NCI-H146 (cell line): ENCODE data around the gene TPX2.
"Not testable (repeated sequence)": the region's sequence is repeated elsewhere in the genome, so short reads cannot be mapped to it uniquely, and the experiment has no call there.

Experiments used
- DNase-seq: peaks from one replicate; lab custom pipeline; 2025; lab: John Stamatoyannopoulos, UW

The TPX2 gene

DNA sequence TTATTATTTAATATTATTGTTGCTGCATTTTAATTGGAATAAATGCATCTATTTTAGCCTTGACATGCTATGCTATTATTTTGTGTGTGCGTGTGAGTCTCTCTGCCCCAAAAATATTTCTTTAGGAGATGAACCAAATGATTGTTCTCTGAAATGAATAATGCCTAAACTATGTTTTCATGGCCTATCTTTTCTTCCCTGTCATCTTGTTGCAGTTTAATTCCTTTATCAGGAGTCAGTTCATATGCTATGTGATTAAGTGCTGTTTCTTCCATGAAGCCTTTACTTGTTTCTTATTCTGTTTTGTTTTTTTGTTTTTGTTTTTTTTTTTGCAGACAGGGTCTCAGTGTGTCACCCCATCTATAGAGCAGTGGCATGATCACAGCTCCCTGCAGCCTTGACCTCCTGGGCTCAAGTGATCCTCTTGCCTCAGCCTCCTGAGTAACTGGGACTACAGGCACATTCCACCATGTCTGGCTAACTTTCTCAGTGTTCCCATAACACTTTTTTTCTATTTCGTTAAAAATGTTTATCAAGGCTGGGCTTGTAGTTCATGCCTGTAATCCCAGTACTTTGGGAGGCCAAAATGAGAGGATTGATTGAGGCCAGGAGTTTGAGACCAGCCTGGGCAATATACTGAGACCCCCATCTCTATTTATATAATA, 25.7 kb downstream of the TPX2 start:
- DNase-seq: no peak

- no peak for DNase-seq
Measured at GRCh38 chr20:31767805-31768204, 28.7 kb downstream of the TPX2 start.

DNA sequence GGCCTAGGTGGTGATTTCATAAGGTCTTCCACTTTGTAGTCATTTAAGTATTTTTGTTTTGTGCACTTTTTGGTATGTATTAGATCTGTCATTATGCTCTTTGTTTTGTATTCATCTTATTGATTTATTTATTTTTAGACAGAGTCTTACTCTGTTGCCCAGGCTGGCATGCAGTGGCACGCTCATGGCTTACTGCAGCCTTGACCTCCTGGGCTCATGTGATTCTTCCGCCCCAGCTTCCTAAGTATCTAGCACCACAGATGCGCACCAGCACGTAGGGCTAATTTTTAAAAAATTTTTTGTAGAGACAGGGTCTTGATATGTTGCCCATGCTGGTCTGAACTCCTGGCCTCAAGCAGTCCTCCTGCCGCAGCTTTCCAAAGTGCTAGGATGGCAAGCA, 30.6 kb downstream of the TPX2 start:
- DNase-seq: no peak

GRCh38 chr20:31770243-31770642, 31.2 kb downstream of the TPX2 start:
- no peak for DNase-seq

GRCh38 chr20:31774408-31774807, 35.3 kb downstream of the TPX2 start:
- DNase-seq: no peak

DNA sequence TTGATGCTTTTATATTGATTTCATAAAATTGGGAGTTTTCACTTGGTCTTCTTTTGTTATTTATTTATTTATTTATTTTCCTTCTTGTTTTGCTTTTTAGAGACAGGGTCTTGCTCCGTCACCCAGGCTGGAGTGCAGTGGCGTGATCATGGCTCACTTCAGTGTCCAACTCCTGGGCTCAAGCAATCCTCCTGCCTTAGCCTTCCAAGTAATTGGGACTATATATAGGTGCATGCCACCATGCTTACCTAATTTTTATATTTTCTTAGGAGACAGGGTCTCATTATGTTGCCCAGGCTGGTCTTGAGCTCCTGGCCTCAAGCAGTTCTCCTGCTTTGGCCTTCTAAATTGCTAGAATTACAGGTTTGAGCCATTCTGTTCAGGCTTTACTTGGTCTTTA, 41.7 kb downstream of the TPX2 start:
- no peak for DNase-seq

DNA sequence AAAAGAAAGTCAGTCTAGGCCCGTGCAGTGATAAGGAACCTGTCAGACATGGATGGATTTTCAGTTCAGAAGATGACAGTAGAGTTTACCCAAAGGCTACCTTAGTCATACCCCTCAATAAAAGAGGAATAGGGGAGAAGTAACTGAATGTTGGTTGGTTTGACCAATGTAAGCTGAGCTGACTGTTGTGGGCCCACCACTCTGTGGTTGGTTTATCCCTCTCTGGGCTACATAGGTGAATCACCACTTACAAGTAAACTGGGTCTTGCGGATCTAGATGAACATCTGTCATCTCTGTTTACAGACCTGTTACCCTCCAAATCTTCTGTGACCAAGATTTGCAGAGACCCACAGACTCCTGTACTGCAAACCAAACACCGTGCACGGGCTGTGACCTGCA, 42.9 kb downstream of the TPX2 start:
- DNase-seq: no peak

- DNase-seq: no peak
Measured at GRCh38 chr20:31784354-31785044, 45.4 kb downstream of the TPX2 start.

DNA sequence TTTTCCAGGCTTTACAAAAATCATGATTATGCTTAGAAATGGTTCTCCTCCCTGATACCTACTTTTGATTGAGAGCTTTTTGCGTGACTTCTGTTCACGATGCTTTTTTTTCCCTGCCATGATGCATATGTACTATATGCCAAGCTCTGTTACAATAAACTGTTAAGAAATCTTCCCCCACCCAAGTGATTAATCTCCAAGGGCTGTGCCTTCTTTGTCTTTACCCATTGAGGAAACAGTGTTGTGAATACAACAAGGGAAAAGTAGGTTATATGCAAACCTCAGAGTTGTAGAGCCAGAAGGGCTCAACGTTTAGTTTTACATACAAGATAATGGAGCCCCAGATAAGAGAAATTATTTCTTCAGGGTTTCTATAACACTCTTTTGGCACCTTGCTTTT, 46.0 kb downstream of the TPX2 start:
- no peak for DNase-seq

DNA sequence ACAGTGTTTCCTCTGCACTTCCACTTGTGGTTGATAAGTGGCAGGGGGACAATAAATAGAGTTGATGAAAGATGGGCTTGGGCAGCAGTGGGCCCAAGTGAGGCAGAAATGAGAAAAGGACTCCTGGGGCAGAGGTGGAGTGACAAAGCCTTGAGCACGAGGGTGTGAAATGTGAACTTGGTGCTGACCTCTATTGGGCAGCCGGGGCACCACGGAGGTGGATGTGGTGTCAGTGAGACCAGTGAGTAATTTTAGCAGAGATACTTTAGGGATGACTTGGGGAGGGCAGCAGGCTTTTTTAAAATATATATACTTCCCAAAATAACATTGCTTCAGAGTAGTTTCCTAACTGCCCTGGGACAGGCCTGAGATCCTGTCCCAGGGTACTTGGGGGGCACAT, 49.5 kb downstream of the TPX2 start:
- DNase-seq: no peak

DNA sequence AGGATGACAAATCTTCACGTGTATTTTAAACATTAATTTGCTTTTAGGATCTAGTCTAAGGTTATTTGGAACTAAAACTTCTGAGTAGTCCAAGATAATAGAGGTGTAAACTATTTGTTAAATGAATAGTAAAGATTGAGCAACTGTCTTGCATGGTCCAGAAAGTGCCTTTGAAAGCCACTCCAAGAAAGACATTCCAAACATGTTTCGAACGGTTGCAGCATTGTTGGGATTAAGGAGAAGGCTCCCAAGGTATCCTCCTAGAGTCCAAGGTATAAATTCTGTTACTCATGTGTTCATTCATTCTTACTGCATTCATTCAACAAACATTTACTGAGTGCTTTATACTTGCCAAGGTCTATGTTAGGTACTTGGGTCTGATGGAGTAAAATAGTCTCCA, 51.3 kb downstream of the TPX2 start:
- no peak for DNase-seq

DNA sequence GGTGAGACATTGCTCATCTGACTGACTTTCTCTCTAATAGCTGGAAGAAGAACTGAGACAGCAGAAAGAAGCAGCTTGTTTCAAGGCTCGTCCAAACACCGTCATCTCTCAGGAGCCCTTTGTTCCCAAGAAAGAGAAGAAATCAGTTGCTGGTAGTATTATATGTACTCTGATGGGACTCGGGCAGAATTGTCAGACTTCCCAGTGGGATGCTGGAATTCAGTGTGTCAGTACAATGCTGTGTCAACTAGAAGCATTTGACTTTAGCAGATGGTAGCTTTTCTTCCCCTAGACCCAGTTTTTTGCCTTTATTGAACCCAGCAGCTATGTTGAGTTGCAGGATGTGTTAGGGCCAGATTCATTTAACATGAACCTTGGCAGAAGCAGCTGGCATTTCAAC, 58.3 kb downstream of the TPX2 start:
- DNase-seq: no peak

GRCh38 chr20:31801508-31801907, 62.4 kb downstream of the TPX2 start:
- no peak for DNase-seq

DNA sequence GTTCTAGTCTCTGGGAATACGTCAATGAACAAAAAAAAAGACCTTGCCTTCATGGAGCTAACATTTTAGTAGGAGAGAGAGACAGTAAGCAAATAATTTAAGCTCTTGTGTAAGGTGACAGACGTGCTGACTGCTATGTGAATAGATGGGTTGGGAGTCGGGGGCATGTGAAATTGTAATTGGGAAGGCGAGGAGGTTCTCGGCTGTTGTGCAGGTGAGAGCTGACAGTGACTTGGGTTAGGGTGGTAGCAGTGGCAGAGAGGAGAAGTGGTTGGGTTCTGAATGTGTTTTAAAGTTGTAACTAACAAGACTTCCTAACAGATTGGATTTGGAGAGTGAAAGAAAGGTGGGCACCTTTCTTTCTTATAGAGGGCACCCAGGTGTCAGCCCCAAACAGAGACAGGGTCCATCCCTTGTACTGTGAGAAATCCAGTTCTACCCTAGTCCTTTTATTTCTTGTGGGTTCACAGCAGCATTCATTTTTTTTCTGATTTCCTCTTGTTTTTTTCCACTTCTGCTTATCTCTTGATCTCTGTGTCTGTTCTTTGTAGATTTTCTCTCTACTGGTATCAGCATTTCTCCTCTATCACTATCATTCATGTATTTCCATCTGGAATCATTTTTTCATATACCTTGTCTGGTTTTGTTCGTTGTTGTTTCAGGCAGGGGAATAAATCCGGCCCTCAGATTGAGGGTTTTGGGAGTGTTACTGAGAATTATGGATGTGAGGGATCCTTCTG, 64.6 kb downstream of the TPX2 start:
- DNase-seq: no peak

GRCh38 chr20:31806564-31807355, 67.7 kb downstream of the TPX2 start:
- DNase-seq: no peak

- DNase-seq: no peak
Measured at GRCh38 chr20:31808481-31808880, 69.4 kb downstream of the TPX2 start.

DNA sequence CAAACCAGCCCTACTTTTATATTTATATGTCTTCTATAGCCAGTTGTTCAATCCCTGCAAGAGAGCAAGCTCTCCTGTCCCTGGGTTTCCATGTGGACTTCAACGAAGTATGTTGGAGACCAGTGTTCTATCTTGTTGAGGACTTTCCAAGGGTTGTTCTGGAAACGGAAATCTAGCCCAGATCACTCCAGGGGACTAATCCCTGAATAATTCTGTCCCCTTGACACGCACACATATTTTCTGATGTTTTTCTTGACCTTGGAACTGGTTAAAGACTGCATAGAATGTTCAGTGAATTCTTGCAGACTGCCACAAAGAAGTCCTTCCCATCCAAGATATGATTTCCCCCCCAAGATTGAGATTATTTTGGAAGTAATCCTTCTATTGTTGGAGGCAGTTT, 70.6 kb downstream of the TPX2 start:
- no peak for DNase-seq

DNA sequence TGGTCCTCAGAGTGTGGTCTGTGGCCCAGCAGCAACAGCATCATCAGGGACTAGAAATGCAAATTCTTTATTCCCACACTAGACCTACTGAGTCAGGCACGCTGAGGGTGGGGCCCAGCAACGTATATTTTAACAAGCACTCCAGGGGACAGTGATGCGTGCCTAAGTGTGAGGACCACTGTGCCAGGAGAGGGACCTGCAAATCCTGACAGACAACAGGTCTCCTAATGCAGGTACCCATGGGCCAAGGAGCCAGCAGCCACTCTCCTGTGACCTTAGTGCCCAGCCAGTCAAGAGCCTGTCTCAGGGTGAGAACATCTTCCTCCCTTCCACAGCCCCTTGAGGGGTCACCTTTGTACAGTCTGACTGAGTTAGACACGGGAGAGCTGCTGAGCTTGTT, 72.1 kb downstream of the TPX2 start:
- no peak for DNase-seq

- no peak for DNase-seq
Measured at GRCh38 chr20:31811796-31812728, 73.0 kb downstream of the TPX2 start.

DNA sequence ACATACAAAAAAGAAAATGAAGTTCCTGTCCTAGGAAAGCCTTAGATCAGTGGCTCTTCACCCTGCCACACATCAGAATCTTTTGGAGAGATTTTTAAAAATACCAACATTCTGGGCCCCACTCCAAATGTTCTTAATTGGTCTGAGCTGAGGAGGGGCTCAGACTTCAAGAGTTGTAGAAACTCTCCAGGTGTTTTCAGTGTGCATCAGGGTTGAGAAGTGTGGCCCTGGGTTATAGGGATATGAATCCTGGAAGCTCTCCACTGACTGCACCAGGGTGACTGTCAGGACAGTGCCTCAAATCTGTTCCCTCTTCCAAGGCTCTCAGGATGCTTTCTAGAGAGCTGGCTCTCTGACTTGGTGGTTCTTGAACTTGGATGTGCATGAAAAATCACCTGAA, 74.5 kb downstream of the TPX2 start:
- DNase-seq: no peak

- not testable (repeated sequence) for DNase-seq
Measured at GRCh38 chr20:31814142-31814541, 75.1 kb downstream of the TPX2 start.
